OCI-LY7 (cell line): ENCODE measurements around the gene NINJ1. TPM values are rescaled to one million over a fixed set of nuclear protein-coding genes. Genes with fewer than 3 reads are reported as not detected.

ENCODE experiments used
- BruUV-seq: library from RNA; stranded (reverse); fragments of 400-500 nt; replicated peaks from 2 replicates; lab custom pipeline; 2021; lab: Mats Ljungman, UMichigan
- CTCF ChIA-PET: fragments of 300-600 bp; sonication (Branson Sonifier 250); formaldehyde crosslinking; loops from one replicate; lab custom pipeline; 2022; ENCODE audit warnings: antibody characterized with exemption; ENCODE audit not compliant: unreplicated experiment; lab: Charles Lee
- POLR2A ChIA-PET: fragments of 300-600 bp; sonication (Branson Sonifier 250); formaldehyde crosslinking; loops from one replicate; lab custom pipeline; 2022; ENCODE audit warnings: antibody characterized with exemption; lab: Charles Lee
- DNase-seq: peaks from one replicate; pipeline ENCODE4 v3.0.0-alpha.2; 2015; ENCODE audit warnings: low spot score
- H2AFZ ChIP-seq: fragments of 200-600 bp; sonication (generic), shearing (Covaris generic); 2 replicates; pipeline ENCODE4 v1.6.1; 2014; ENCODE audit warnings: mild to moderate bottlenecking, antibody characterized with exemption, low read length, moderate library complexity
- H3K27ac ChIP-seq: fragments of 200-600 bp; sonication (generic); 2 replicates; pipeline ENCODE4 v1.5.1; 2014; ENCODE audit warnings: mixed run types, low read depth, mild to moderate bottlenecking, moderate library complexity, low read length, inconsistent platforms; ENCODE audit not compliant: poor library complexity, severe bottlenecking
- H3K36me3 ChIP-seq: fragments of 200-600 bp; sonication (generic); 2 replicates; pipeline ENCODE4 v1.6.1; 2014; ENCODE audit warnings: mild to moderate bottlenecking, antibody characterized with exemption, low read length, moderate library complexity, mixed read lengths; ENCODE audit not compliant: insufficient read depth
- H3K4me1 ChIP-seq: fragments of 200-600 bp; sonication (generic); 2 replicates; pipeline ENCODE4 v1.5.1; 2014; ENCODE audit warnings: mild to moderate bottlenecking, low read length; ENCODE audit not compliant: insufficient read depth, poor library complexity, severe bottlenecking
- H3K4me2 ChIP-seq: fragments of 200-600 bp; sonication (generic); 2 replicates; pipeline ENCODE4 v1.6.1; 2014; ENCODE audit warnings: mild to moderate bottlenecking, low read length
- H3K4me3 ChIP-seq: fragments of 200-600 bp; sonication (generic); 2 replicates; pipeline ENCODE4 v1.5.1; 2014; ENCODE audit warnings: mild to moderate bottlenecking, low read depth, low read length; ENCODE audit not compliant: poor library complexity, severe bottlenecking
- H3K79me2 ChIP-seq: fragments of 200-600 bp; sonication (generic); 2 replicates; pipeline ENCODE4 v1.6.1; 2016; ENCODE audit warnings: low read depth, mild to moderate bottlenecking, low read length, moderate library complexity, mixed read lengths; ENCODE audit not compliant: insufficient read depth
- H3K9me2 ChIP-seq: fragments of 200-600 bp; sonication (generic); 2 replicates; pipeline ENCODE4 v1.6.1; 2016; ENCODE audit warnings: mild to moderate bottlenecking, low read length, mixed read lengths; ENCODE audit not compliant: insufficient read depth
- H3K9me3 ChIP-seq: fragments of 200-600 bp; sonication (generic); 2 replicates; pipeline ENCODE4 v1.6.1; 2014; ENCODE audit warnings: mild to moderate bottlenecking, mixed run types, low read length, mixed read lengths
- H4K20me1 ChIP-seq: fragments of 200-600 bp; sonication (generic); 2 replicates; pipeline ENCODE4 v1.6.1; 2014; ENCODE audit warnings: mild to moderate bottlenecking, antibody characterized with exemption, low read length, moderate library complexity, mixed read lengths; ENCODE audit not compliant: insufficient read depth
- EZH2phosphoT487 ChIP-seq: fragments of 200-600 bp; sonication (generic); IDR thresholded peaks from 2 replicates; pipeline ENCODE4 v1.6.1; 2018; ENCODE audit warnings: low read depth, borderline replicate concordance, mild to moderate bottlenecking, mixed run types, antibody characterized with exemption, low read length, moderate library complexity, mixed read lengths
- intact Hi-C: fragments of 100-400 bp; cut with micrococcal nuclease; formaldehyde crosslinking; loops from one replicate; pipeline ENCODE4 v1.10.0; 2022; ENCODE audit not compliant: unreplicated experiment
- total RNA-seq, 2 experiments: library from RNA; depleted of rRNA in 1 of 2; stranded (reverse); fragments of >200 nt in 1 of 2; shearing (Covaris generic) in 1 of 2; gene quantifications; 2 replicates each; pipeline ENCODE4 v1.2.3, GENCODE V29; 2014 to 2022
- TF ChIP-seq, protein P1 (sequence below): fragments of 200-600 bp; sonication (generic); conservative IDR thresholded peaks from 2 replicates; pipeline ENCODE4 v1.5.1; 2014; ENCODE audit warnings: mild to moderate bottlenecking, antibody characterized with exemption, low read length, moderate library complexity, mixed read lengths

Gene NINJ1
- total RNA-seq, 2 experiments from 2014 or later, result 13.3 to 18.3 TPM

DNA sequence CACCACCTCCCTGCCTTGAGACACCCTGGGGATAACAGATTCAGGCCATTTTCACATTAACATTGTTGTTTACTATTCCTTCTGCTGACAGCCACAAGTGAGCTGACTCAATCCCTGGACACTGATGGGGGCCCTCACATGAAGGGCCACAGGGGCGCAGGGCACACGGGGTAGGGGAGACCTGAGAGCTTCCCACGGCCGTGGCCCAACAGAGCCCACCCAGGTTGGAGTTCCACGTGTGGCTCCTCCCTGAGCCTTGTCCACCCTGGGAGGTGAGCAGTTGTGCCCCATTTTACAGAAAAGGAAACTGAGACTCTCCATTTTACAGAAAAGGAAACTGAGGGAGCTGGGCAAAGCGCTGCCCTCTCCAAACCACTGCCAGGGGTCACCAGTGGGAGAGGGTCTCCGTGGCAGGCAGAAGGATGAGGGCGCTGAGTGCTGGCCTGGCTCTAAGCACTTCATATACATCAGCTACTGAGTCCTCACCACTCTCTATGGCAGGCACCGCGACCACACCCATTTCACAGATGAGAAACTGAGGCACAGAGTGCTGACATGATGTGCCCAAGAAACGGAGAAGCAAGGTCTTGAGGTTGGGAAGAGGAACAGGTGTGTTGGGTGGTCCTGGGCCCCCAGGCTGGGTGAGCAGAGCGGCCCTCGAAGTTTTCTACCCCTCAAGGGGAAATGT is 2.3 kb downstream of the NINJ1 start:
- H3K4me2 ChIP-seq, result no peak overlapping the region
- CTCF ChIA-PET, result no interaction called here
- H2AFZ ChIP-seq, result no peak overlapping the region
- H3K36me3 ChIP-seq, result no peaks in the 10 kb centered on the region
- intact Hi-C loops, result no loop called here
- no peaks in the 10 kb centered on the region for H4K20me1 ChIP-seq
- no peak for DNase-seq
- no peak overlapping the region for H3K27ac ChIP-seq
- no TSS peak for BruUV-seq
- POLR2A ChIA-PET, result no interaction called here
- TF ChIP-seq, protein P1, sequence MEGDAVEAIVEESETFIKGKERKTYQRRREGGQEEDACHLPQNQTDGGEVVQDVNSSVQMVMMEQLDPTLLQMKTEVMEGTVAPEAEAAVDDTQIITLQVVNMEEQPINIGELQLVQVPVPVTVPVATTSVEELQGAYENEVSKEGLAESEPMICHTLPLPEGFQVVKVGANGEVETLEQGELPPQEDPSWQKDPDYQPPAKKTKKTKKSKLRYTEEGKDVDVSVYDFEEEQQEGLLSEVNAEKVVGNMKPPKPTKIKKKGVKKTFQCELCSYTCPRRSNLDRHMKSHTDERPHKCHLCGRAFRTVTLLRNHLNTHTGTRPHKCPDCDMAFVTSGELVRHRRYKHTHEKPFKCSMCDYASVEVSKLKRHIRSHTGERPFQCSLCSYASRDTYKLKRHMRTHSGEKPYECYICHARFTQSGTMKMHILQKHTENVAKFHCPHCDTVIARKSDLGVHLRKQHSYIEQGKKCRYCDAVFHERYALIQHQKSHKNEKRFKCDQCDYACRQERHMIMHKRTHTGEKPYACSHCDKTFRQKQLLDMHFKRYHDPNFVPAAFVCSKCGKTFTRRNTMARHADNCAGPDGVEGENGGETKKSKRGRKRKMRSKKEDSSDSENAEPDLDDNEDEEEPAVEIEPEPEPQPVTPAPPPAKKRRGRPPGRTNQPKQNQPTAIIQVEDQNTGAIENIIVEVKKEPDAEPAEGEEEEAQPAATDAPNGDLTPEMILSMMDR, result no peak
- no peak for TF ChIP-seq EZH2phosphoT487
- no peak overlapping the region for H3K4me3 ChIP-seq
- peaks cover 24% of the 10 kb centered on the region for H3K4me1 ChIP-seq
- H3K79me2 ChIP-seq, result no peaks in the 10 kb centered on the region
- no peaks in the 10 kb centered on the region for H3K9me3 ChIP-seq
- no peaks in the 10 kb centered on the region for H3K9me2 ChIP-seq

DNA sequence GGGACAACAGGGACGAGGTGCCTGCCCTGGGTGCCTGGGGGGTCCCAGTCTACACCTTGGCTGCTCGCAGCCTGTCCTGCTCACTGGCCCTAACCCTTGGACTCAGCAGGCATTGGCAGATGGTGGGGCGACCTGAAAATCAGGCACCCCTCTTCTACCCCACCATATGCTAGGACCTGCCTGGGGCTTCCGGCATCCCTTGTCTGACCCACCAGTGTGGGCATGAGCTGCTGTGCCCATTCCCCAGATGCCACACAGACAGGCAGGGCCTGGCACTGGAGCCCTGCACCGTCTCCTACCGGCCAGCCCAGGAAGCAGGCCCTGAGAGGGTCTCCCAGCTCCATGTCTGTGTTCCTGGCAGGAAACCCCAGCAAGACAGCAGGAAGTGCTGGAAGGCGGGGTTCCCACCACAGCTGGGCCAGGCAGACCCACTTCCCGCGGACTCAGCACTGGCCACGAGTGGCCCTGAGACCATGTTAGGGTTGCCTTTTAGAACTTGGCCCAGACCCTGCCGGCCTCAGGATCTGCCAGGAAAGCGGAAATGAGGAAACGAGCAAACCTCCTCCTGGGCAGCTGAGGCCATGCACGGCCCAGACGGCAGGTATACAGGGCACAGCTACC is 3.1 kb downstream of the NINJ1 start:
- intact Hi-C loops, result no loop called here
- no peaks in the 10 kb centered on the region for H4K20me1 ChIP-seq
- no peak overlapping the region for H3K27ac ChIP-seq
- DNase-seq, result no peak
- no peaks in the 10 kb centered on the region for H3K9me2 ChIP-seq
- no peaks in the 10 kb centered on the region for H3K36me3 ChIP-seq
- H2AFZ ChIP-seq, result no peak overlapping the region
- TF ChIP-seq, protein P1, result no peak
- no peak for TF ChIP-seq EZH2phosphoT487
- ChIA-PET POLR2A (no interaction called here), CTCF (no interaction called here)
- no peak overlapping the region for H3K4me2 ChIP-seq
- H3K9me3 ChIP-seq, result no peaks in the 10 kb centered on the region
- no TSS peak for BruUV-seq
- H3K79me2 ChIP-seq, result no peaks in the 10 kb centered on the region
- peaks cover 26% of the 10 kb centered on the region for H3K4me1 ChIP-seq
- no peak overlapping the region for H3K4me3 ChIP-seq
